ENCODE results near the gene TGM5. TPM values are rescaled to one million over a fixed set of nuclear protein-coding genes. Genes with fewer than 3 reads are reported as not detected.

The TGM5 gene
- total RNA-seq, 4 donors from 2014 or later: not detected

DNA sequence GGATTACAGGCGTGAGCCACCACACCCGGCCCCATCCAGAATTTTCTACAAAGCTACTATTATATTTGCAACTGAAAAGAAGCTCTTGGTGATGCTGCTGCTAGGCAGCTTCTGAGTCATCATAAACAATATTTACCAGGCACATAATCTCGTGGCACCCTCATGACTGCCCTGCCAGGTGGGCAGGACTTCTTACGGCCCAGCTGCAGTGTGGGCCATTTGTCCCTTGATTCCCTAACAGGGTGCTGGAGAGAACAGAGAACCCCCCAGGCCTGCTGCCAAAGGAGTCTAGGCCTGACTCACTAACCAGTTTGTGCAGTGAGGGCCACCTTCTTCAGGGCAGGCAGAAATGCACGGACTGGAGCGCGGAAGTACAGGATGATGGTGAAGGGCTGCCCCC lies 50.8 kb downstream of the TGM5 start:
- DNase-seq: no peak
- Histone ChIP-seq H3K4me1 (no peaks in the 10 kb centered on the region), H3K9me3 (no peaks in the 10 kb centered on the region), H3K27me3 (no peaks in the 10 kb centered on the region), H3K4me3 (no peak overlapping the region), H3K36me3 (no peaks in the 10 kb centered on the region), H3K27ac (no peak overlapping the region)
- intact Hi-C loops (cut with DNase I; ENCODE audit: low total_unique reads): no loop called here
- TF ChIP-seq, protein P1, sequence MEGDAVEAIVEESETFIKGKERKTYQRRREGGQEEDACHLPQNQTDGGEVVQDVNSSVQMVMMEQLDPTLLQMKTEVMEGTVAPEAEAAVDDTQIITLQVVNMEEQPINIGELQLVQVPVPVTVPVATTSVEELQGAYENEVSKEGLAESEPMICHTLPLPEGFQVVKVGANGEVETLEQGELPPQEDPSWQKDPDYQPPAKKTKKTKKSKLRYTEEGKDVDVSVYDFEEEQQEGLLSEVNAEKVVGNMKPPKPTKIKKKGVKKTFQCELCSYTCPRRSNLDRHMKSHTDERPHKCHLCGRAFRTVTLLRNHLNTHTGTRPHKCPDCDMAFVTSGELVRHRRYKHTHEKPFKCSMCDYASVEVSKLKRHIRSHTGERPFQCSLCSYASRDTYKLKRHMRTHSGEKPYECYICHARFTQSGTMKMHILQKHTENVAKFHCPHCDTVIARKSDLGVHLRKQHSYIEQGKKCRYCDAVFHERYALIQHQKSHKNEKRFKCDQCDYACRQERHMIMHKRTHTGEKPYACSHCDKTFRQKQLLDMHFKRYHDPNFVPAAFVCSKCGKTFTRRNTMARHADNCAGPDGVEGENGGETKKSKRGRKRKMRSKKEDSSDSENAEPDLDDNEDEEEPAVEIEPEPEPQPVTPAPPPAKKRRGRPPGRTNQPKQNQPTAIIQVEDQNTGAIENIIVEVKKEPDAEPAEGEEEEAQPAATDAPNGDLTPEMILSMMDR (IDR thresholded peaks at IDR 0.05): no peak
- TF ChIP-seq POLR2A (IDR thresholded peaks at IDR 0.05): no peak

DNA sequence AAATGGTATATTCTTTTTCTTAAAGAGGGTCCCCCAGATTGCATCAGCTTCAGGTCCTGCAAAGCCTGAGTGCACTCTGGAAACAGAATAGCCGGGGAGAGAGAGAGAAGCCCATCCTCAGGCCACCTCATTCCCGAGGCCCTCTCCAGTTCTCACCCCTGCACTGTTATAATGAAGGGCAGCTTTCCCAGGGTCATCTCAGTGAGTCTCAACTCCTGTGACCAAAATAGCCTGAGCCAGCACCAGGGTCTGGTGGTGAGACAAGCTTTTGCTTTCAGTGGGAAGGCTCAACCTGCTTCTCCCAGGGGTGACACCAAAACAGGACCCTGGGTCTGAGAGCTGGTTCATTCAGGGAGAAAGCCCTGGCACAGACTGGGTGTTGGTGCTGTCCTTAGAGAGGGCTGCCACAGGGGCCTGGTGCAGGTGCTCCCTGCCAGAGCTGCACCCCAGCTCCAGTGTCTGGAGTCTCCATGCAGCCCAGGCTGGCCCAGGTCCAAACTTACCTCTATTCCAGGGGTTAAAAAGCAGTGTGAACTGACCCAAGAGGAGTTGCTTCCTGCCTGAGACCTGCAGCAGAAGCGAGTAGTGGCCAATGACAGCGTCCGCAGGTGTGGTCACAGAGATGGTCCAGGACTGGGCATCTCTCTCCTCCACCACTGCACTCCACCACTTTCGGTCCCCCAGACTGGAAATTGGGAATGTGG lies 52.0 kb downstream of the TGM5 start:
- Histone ChIP-seq H3K4me1 (no peaks in the 10 kb centered on the region), H3K27me3 (no peaks in the 10 kb centered on the region), H3K27ac (no peak overlapping the region), H3K9me3 (no peaks in the 10 kb centered on the region), H3K36me3 (no peaks in the 10 kb centered on the region), H3K4me3 (no peak overlapping the region)
- DNase-seq: no peak
- intact Hi-C loops (cut with DNase I; ENCODE audit: low total_unique reads): no loop called here
- TF ChIP-seq, protein P1 (IDR thresholded peaks at IDR 0.05): no peak
- no peak for TF ChIP-seq POLR2A (IDR thresholded peaks at IDR 0.05)

DNA sequence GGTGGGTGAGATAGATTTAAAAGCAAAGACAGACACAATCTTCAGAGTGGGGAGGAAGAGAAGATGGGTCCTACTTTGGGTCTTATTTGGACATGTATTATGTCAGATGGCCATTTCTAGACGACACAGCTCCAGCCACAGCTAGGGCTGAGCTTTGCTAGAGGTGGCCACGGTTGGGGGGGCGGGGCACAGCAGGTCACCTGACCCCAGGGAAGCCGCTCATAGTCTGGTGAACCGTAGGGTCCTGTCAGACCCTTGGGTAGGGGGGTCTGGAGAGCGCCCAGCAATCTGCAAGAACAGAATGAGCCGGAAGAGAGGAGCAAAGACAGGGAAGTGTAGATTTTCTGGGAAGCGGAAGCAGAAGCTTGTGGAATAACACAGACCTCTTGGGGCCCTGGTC lies 52.6 kb downstream of the TGM5 start:
- intact Hi-C loops (cut with DNase I; ENCODE audit: low total_unique reads): no loop called here
- DNase-seq: no peak
- Histone ChIP-seq H3K27me3 (no peaks in the 10 kb centered on the region), H3K36me3 (no peaks in the 10 kb centered on the region), H3K27ac (no peak overlapping the region), H3K4me3 (no peak overlapping the region), H3K9me3 (no peaks in the 10 kb centered on the region), H3K4me1 (no peaks in the 10 kb centered on the region)
- no peak for TF ChIP-seq POLR2A (IDR thresholded peaks at IDR 0.05)
- TF ChIP-seq, protein P1 (IDR thresholded peaks at IDR 0.05): no peak

DNA sequence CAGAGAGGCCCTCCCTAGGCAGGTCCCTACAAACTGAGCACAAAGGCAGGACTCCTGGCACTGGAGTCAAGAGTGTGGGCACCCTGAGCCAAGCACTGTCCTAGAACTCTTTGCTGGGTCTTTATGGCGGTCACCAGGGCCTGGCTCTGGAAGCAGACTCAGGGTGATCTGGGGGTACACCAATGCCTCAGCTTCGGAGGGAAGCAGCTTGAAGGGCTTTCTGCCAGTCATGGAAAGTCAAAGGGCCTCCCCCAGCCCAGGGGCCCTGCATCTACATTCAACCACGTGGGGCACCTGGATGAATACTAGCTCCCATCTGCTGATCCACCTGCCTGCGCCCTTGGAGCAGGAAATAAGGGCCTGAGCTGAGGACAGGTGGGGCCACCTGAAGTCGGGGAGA lies 53.3 kb downstream of the TGM5 start:
- intact Hi-C loops (cut with DNase I; ENCODE audit: low total_unique reads): no loop called here
- H3K27me3 ChIP-seq: no peaks in the 10 kb centered on the region

DNA sequence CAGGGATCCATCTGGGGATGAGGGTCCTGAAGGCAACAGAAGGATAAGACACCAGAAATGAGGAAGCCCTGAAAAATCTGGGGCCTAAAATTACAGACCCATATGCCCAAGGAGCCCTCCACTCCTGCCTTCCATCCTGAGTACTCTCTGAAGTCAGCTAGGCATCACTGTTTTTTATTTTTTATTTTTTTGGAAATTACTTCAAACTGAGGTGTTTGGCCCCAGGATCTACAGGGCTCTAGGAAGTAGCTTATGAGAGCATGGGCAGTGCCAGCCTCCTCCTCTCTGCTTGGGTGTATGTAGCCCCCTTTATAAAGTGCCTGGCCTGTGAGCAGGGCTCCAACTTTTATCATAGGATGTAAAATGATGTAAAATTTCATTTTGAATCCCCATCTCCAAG lies 53.8 kb downstream of the TGM5 start:
- no peaks in the 10 kb centered on the region for H3K27me3 ChIP-seq
- H3K27ac ChIP-seq: no peak overlapping the region
- intact Hi-C loops (cut with DNase I; ENCODE audit: low total_unique reads): no loop called here
- H3K4me1 ChIP-seq: no peaks in the 10 kb centered on the region
- H3K4me3 ChIP-seq: no peak overlapping the region
- no peaks in the 10 kb centered on the region for H3K36me3 ChIP-seq
- DNase-seq: no peak
- no peak for TF ChIP-seq POLR2A (IDR thresholded peaks at IDR 0.05)
- TF ChIP-seq, protein P1 (IDR thresholded peaks at IDR 0.05): no peak
- H3K9me3 ChIP-seq: no peaks in the 10 kb centered on the region

More for the DNA sequence above, 53.3 kb downstream of the TGM5 start:
- Histone ChIP-seq H3K36me3 (no peaks in the 10 kb centered on the region), H3K4me1 (no peaks in the 10 kb centered on the region), H3K9me3 (no peaks in the 10 kb centered on the region), H3K4me3 (no peak overlapping the region), H3K27ac (no peak overlapping the region)
- no peak for DNase-seq
- TF ChIP-seq POLR2A (IDR thresholded peaks at IDR 0.05): no peak
- TF ChIP-seq, protein P1 (IDR thresholded peaks at IDR 0.05): no peak
